Keratinocyte (primary cell): Measurements from ENCODE around the gene PLXNA2. TPM values are rescaled to one million over a fixed set of nuclear protein-coding genes. Genes with fewer than 3 reads are reported as not detected.

ENCODE experiments used
- DNase-seq: peaks from one replicate; pipeline ENCODE4 v3.0.0-alpha.2; 2011; ENCODE audit warnings: low read depth, missing footprints, low spot score
- FAIRE-seq: peaks from 2 replicates; lab custom pipeline; 2011; peaks lifted over from hg19 to GRCh38; lab: Jason Lieb, UNC
- H2AFZ ChIP-seq: 2 replicates; pipeline ENCODE4 v1.6.0; 2012; ENCODE audit warnings: low read length, control low read depth, inconsistent platforms; ENCODE audit not compliant: control insufficient read depth
- H3K27ac ChIP-seq: 2 replicates; pipeline ENCODE4 v1.5.1; 2011; ENCODE audit warnings: low read length; ENCODE audit not compliant: control insufficient read depth, insufficient read depth
- H3K27me3 ChIP-seq: 3 replicates; pipeline ENCODE4 v1.6.0; 2011; ENCODE audit warnings: low read length; ENCODE audit not compliant: control insufficient read depth, insufficient read depth; ENCODE audit errors: extremely low read depth
- H3K36me3 ChIP-seq, 2 experiments: 2 replicates in 1 of 2; 3 replicates in 1 of 2; pipeline ENCODE4 v1.5.1; 2011; ENCODE audit warnings: low read length in 2 of 2, mild to moderate bottlenecking in 1 of 2; ENCODE audit not compliant: control insufficient read depth in 2 of 2, insufficient read depth in 2 of 2; ENCODE audit errors: extremely low read depth in 1 of 2
- H3K4me1 ChIP-seq: 3 replicates; pipeline ENCODE4 v1.5.1; 2011; ENCODE audit warnings: low read length; ENCODE audit not compliant: control insufficient read depth, insufficient read depth; ENCODE audit errors: extremely low read depth
- H3K4me2 ChIP-seq: 3 replicates; pipeline ENCODE4 v1.6.0; 2011; ENCODE audit warnings: low read depth, low read length; ENCODE audit not compliant: control insufficient read depth, insufficient read depth; ENCODE audit errors: extremely low read depth
- H3K4me3 ChIP-seq, 3 experiments: fragments of 200-600 bp in 1 of 3; sonication (generic) in 1 of 3; 2 replicates in 2 of 3; 3 replicates in 1 of 3; pipeline ENCODE4 v1.5.1; 2011 to 2016; ENCODE audit warnings: low read length in 3 of 3, mild to moderate bottlenecking in 3 of 3, control low read depth in 2 of 3, inconsistent platforms in 1 of 3, low read depth in 1 of 3, mixed read lengths in 1 of 3, mixed run types in 1 of 3, moderate library complexity in 1 of 3; ENCODE audit not compliant: control insufficient read depth in 2 of 3, insufficient read depth in 2 of 3; ENCODE audit errors: extremely low read depth in 1 of 3
- H3K79me2 ChIP-seq: 2 replicates; pipeline ENCODE4 v1.6.0; 2012; ENCODE audit warnings: low read length; ENCODE audit not compliant: control insufficient read depth, insufficient read depth
- H3K9ac ChIP-seq: 3 replicates; pipeline ENCODE4 v1.6.0; 2011; ENCODE audit warnings: low read length; ENCODE audit not compliant: control insufficient read depth, insufficient read depth; ENCODE audit errors: extremely low read depth
- H3K9me1 ChIP-seq: 3 replicates; pipeline ENCODE4 v1.6.0; 2011; ENCODE audit warnings: low read length; ENCODE audit not compliant: control insufficient read depth, insufficient read depth; ENCODE audit errors: extremely low read depth
- H3K9me3 ChIP-seq: 2 replicates; pipeline ENCODE4 v1.5.1; 2012; ENCODE audit warnings: low read depth, low read length; ENCODE audit not compliant: control insufficient read depth
- H4K20me1 ChIP-seq: 3 replicates; pipeline ENCODE4 v1.6.0; 2011; ENCODE audit warnings: low read length; ENCODE audit not compliant: control insufficient read depth, insufficient read depth; ENCODE audit errors: extremely low read depth
- EZH2 ChIP-seq: IDR thresholded peaks from one replicate; pipeline ENCODE4 v1.6.1; 2012; ENCODE audit warnings: inconsistent platforms, mild to moderate bottlenecking, low read length, moderate library complexity
- dilution Hi-C: fragments of 300-500 bp; cut with MboI; formaldehyde crosslinking; loops from one replicate; pipeline ENCODE4 v1.7.0; 2020; ENCODE audit warnings: low sequenced_read_pairs; ENCODE audit not compliant: extremely low pct_ligation_motif_present
- polyA plus RNA-seq, 5 experiments: library from polyadenylated mRNA; depleted of rRNA in 3 of 5; stranded (reverse) in 3 of 5; stranded (forward) in 1 of 5; unstranded in 1 of 5; fragments of >200 nt; gene quantifications; 1 replicate in 1 of 5; 2 replicates in 3 of 5; 3 replicates in 1 of 5; pipeline versions ENCODE4 v1.2.1 to v1.2.3, GENCODE V29; 2011 to 2012; ENCODE audit warnings: missing spikeins in 2 of 5, low read depth in 1 of 5, low replicate concordance in 1 of 5
- TF ChIP-seq, protein P1 (sequence below), 3 experiments: IDR thresholded peaks in 1 of 3; conservative IDR thresholded peaks in 1 of 3; optimal IDR thresholded peaks in 1 of 3; 2 replicates in 2 of 3; 3 replicates in 1 of 3; pipeline versions ENCODE3 to v1.5.1; 2011; ENCODE audit warnings: low read length in 3 of 3, mild to moderate bottlenecking in 3 of 3, moderate library complexity in 2 of 3, control low read depth in 1 of 3, inconsistent platforms in 1 of 3; ENCODE audit not compliant: insufficient read depth in 2 of 3; ENCODE audit errors: extremely low read depth in 1 of 3

PLXNA2 gene
- polyA plus RNA-seq, 1 donor (not counting 4 experiments of a cell fraction or from before 2014, with no cell fraction given) = 6.7 TPM

DNA sequence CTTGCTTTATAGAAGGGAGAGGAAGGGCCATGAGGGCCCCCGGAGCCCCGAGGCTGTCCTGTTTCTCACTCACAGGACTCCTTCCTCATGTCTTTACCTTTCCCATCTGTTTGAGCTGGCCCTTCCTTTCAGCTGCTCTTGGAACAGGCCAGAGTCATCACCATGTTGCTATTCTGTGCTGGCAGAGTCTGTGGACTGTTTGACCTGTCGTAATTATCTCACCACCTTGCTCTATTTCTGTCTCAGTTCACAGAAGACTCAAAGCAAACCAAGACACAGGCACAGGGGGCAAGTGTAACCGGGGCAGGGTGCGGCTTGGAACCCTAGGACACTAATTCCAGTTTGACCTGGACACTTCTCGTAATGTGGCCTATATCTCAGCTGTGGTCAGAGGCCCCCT, 228.9 kb downstream of the PLXNA2 start:
- Histone ChIP-seq H3K27me3 (no peaks in the 10 kb centered on the region), H3K4me1 (no peaks in the 10 kb centered on the region), H3K4me2 (no peak overlapping the region), H3K9ac (no peak overlapping the region), H3K4me3 (no peak overlapping the region), H2AFZ (no peak overlapping the region), H4K20me1 (no peaks in the 10 kb centered on the region), H3K27ac (no peak overlapping the region), H3K79me2 (no peaks in the 10 kb centered on the region), H3K9me1 (no peaks in the 10 kb centered on the region), H3K36me3 (no peaks in the 10 kb centered on the region), H3K9me3 (no peaks in the 10 kb centered on the region)
- FAIRE-seq = no peak
- dilution Hi-C loops = no loop called here
- DNase-seq = no peak
- no peak for TF ChIP-seq EZH2
- TF ChIP-seq, protein P1, sequence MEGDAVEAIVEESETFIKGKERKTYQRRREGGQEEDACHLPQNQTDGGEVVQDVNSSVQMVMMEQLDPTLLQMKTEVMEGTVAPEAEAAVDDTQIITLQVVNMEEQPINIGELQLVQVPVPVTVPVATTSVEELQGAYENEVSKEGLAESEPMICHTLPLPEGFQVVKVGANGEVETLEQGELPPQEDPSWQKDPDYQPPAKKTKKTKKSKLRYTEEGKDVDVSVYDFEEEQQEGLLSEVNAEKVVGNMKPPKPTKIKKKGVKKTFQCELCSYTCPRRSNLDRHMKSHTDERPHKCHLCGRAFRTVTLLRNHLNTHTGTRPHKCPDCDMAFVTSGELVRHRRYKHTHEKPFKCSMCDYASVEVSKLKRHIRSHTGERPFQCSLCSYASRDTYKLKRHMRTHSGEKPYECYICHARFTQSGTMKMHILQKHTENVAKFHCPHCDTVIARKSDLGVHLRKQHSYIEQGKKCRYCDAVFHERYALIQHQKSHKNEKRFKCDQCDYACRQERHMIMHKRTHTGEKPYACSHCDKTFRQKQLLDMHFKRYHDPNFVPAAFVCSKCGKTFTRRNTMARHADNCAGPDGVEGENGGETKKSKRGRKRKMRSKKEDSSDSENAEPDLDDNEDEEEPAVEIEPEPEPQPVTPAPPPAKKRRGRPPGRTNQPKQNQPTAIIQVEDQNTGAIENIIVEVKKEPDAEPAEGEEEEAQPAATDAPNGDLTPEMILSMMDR (optimal IDR thresholded peaks at IDR 0.05 in 1 of 3, IDR thresholded peaks at IDR 0.05 in 1 of 3, conservative IDR thresholded peaks at IDR 0.05 in 1 of 3; ENCODE audit: extremely low read depth in 1 of 3, insufficient read depth in 2 of 3, low read length in 3 of 3) = no peak

- Histone ChIP-seq H3K4me2 (no peak overlapping the region), H3K27ac (no peak overlapping the region), H3K79me2 (no peaks in the 10 kb centered on the region), H3K36me3 (no peaks in the 10 kb centered on the region), H3K4me3 (no peak overlapping the region), H3K9ac (no peak overlapping the region), H4K20me1 (no peaks in the 10 kb centered on the region), H2AFZ (no peak overlapping the region), H3K27me3 (no peaks in the 10 kb centered on the region), H3K9me1 (no peaks in the 10 kb centered on the region), H3K4me1 (no peaks in the 10 kb centered on the region), H3K9me3 (no peaks in the 10 kb centered on the region)
- TF ChIP-seq, protein P1 (optimal IDR thresholded peaks at IDR 0.05 in 1 of 3, IDR thresholded peaks at IDR 0.05 in 1 of 3, conservative IDR thresholded peaks at IDR 0.05 in 1 of 3; ENCODE audit: extremely low read depth in 1 of 3, insufficient read depth in 2 of 3, low read length in 3 of 3) = no peak
- TF ChIP-seq EZH2 = no peak
- no peak for FAIRE-seq
- dilution Hi-C loops = no loop called here
- DNase-seq = no peak
Observed at GRCh38 chr1:208013210-208013609, 231.0 kb downstream of the PLXNA2 start.
